ENCODE measurements around the gene LGI4.

The LGI4 gene

DNA sequence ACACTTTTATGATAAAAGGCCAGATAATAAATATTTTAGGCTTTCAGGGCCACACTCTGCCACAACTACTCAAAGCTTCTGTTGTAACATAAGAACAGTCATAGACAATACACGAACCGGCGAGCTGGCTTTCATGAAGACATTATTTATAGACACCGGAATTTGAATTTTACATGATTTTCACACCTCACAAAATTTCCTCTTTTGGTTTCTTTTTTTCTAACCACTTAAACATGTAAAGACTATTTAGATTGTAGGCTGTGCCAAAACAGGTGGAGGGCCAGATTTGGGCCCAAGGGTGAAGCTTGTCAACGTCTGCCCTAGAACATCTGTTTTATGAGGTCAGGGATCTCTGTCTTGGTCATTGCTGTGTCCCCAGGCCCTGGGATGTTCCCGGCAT lies 48.9 kb downstream of the LGI4 start:
- DNase-seq (ENCODE audit: low read depth) = no peak

DNA sequence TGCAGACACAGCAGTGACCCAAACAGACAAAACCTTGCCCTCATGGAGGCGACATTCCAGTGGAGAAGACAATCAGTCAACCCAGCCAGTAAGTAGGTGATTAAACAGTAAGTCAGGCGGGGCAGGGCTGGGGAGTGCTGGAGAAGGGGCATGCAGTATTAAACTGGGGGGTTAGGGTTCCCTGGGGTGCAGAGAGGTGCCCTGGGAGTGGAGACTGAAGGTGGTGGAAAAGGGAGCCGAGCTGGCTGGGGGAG lies 50.4 kb downstream of the LGI4 start:
- DNase-seq (ENCODE audit: low read depth) = no peak

DNA sequence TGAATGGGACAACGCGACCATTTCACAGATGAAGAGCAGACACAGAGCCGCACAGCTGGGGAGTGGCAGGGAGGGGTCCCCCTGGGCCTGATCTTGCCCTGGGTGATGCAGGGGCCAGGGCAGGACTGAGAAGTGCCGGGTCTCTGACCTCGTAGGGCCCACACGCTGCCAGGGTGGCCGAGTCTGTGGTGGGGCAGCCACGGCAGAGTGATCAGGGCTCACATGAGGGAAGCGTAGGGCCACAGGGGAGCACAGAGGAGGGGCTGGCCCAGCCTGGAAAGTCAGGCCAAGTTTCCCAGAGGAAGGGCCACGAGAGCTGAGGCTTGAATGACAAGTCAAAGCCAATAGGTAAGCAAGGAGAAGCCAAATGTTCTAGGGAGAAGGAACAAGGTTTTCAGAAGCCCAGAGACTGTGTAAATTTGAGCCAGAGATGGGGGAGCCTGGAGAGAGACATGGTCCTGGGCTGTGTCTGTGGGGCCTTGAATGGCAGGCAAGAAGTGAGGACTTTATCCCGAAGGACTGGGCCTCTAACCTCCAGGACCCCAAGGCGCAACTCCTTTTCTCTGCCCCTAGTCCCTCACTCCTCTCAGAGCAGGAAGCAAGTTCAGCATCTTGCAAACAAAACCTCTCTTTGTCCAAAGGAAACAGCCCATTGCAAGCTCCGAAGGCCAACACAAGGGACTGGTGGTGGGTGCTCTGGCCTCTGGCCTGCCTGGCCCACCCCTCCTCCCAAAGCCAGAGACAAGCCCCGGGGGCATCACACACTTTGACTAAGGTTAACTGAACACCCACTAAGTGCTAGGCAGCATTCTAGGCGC lies 51.0 kb downstream of the LGI4 start:
- no peak for DNase-seq (ENCODE audit: low read depth)

DNA sequence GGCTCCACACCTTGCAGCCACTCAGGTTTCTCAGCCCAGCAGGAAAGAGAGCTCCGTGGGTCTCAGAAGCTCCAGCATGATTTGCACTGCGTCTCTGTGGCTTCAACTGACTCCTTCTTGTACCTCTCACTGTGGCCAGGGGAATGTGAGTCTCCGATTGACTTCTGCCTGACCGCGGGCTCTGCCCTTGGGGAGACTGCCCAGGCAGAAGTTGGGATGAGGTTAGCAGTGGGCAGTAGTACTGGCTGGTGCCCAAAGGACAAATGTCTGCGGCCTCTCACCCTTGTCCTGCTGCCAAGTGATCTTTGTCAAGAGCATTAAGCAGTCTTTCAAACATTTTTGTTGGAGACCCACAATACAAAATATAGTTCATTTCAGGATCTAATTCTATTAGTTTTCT lies 53.7 kb downstream of the LGI4 start:
- DNase-seq (ENCODE audit: low read depth) = no peak

DNA sequence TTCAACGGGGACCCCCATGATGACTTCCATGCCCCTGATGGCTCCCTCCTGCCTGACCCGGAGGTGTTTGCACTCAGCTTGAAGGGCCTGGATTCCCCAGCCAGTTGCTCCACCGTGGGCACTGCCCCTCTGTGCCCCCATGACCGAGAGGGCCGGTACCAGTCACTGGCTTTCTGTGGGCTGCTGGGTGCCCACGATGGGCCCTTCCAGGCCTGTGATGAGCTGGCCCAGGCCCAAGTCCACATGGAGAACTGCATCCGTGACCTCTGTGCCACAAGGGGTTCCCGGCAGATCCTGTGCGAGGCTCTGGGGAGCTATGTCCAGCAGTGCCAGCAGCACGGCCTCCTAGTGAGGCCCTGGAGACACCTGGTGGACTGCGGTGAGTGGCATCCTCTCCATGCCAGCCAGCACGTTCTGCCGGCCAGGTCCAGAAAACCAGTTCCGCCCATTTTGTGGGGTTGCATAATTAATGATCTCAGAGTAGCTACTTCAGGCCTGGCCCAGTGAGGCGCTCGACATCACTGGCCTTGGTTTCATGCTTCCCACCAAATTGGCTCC lies 54.2 kb downstream of the LGI4 start:
- no peak for DNase-seq (ENCODE audit: low read depth)

DNA sequence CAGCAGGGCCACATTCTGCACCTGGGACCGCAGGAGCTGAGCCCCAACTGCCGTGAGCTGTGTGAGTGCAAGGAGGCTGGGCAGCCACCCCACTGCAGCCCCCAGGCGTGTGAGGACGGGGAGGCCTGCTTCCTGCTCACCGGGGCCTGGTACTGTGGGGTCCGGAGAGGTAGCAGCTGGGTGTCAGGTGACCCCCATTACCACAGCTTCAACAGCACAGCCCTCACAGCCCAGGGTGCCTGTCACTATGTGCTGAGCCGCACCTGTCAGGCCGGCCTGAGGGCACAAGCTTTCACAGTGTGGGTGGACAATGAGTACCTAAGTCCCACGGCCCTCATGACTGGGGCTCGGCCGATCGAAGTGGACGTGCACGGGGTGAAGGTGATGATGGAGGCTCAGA lies 55.0 kb downstream of the LGI4 start:
- DNase-seq (ENCODE audit: low read depth) = no peak

DNA sequence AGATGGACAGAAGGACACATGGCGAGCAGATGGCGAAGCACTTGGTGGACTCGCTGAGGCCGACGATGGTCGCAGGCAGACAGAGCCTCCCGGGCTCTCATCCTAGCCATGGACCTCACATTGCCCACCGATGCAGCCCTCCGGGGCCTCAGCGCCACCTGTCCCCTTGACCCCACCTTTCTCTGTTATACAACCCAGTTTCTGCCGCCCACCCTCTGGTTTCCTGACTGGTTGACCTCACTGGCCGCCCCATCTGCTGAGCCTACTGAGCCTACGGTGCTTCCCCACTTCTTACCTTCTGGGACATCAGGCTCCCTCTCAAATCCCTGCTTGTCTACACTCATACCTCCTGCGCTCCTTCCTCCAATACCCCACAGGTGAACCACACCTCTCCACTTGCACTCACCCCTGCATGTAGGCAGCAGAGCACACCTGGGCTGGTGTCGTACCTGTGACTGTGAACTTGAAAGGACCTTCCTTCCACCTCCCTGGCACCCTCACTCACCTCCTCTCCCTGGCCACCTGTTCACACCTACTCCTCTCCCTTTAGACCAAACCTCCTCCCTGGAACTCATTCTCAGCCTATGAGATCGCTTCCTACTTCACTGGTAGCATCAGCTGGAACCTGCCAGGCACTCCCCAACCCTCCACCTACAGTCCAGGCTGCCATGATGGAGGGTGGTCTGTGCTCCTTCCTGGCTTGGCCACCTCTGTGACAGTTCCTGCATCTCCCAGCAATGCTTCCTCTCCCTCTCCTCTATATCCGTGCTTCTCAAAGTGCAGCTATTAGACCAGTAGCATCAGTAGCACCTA lies 57.2 kb downstream of the LGI4 start:
- DNase-seq (ENCODE audit: low read depth) = no peak

DNA sequence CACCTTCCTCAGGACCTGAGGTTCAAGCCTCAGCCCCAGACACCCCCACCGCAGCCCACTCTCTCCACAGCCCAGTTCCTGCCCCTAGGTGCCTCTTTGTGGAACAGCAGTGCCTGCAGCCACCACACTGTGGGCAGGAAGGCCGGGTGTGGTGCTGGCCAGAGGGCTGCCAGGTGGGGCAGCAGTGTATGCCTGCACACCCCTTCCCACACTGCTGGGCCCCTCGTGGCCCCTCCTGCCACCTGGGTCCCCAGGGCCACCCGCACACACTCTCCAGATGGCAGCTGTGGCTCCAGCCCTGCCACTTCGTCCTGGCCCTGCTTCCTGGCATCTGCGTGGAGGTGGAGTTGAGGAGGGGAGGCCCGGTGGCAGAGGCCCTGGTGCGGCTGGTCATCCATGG lies 58.2 kb downstream of the LGI4 start:
- DNase-seq (ENCODE audit: low read depth) = no peak

DNA sequence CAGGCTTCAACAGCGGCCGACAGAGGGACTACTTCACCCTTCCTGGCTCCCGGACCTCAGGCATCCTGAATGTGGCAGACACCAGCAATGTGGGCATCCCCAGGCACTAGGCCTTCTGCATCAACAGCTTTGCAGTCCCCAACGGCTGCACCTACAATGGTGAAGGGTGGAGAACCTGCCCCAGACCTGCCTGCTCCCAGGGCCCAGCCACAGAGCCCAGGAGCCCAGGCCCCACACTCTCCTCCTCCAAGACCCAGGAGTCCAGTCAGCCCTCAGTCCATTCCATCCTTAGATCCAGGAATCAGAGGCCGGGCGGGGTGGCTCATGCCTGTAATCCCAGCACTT lies 58.9 kb downstream of the LGI4 start:
- DNase-seq (ENCODE audit: low read depth) = no peak

DNA sequence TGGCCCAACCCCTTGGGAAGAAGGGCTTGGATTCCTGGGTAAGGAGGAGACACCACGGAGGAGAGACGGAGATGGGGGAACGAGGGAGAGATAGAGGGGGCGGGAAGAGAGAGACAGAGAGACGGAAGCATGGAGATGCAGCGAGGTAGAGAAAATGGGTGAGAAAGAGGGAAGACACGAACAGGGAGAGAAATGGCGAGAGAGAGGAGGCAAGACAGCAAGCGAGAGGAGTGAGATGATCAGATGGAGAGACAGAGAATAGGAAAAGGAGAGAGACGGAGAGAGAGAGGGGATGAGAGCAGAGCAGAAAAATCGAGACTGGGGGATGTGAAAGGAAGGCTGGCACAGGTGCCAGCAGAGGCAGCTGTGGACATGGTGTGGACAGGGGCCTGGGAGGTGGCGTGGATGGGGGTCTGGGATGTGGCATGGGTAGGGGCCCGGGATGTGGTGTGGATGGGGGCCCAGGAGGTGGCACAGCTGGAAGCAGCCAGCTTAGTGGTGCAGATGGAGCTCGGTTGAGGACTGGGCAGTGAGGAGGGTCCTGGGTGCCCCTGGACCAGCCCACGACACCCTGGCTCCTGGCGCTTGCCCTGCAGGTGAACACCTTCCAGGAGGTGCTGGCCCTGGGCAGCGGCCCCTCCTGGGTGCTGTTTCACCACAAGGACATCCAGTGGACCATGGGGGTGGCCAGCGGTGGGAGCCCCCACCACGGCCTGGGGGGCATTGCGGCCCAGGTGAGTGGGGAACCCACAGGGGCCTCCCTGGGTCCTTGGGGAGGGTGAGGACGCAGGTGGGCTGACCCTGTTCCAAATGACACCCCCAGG lies 59.4 kb downstream of the LGI4 start:
- DNase-seq (ENCODE audit: low read depth) = no peak

Data from fibroblast of gingiva (primary cell).